Peyer's patch (tissue), 4 donors: ENCODE measurements around the gene GAD1. TPM values are rescaled to one million over a fixed set of nuclear protein-coding genes. Genes with fewer than 3 reads are reported as not detected.

Source experiments
- DNase-seq, 3 donors: peaks; one replicate each; pipeline ENCODE4 v3.0.0-alpha.2; 2017 to 2019
- H3K27ac ChIP-seq, 4 donors: fragments of 200-600 bp; sonication (generic); one replicate each; pipeline ENCODE4 v1.5.1; 2016 to 2019
- H3K27me3 ChIP-seq, 2 donors: fragments of 200-600 bp; sonication (generic); one replicate each; pipeline ENCODE4 v1.5.1; 2019
- H3K36me3 ChIP-seq, 3 donors: fragments of 200-600 bp; sonication (generic); one replicate each; pipeline ENCODE4 v1.5.1; 2016 to 2019
- H3K4me1 ChIP-seq, 4 donors: fragments of 200-600 bp; sonication (generic); one replicate each; pipeline ENCODE4 v1.5.1; 2016 to 2019
- H3K4me3 ChIP-seq, 4 donors: fragments of 200-600 bp; sonication (generic); 1 replicate in 3 of 4; 2 replicates in 1 of 4; pipeline ENCODE4 v1.5.1; 2016 to 2019; ENCODE audit warnings: mild to moderate bottlenecking in 1 of 4
- H3K9me3 ChIP-seq, 4 donors: fragments of 200-600 bp; sonication (generic); one replicate each; pipeline ENCODE4 v1.5.1; 2016 to 2019; ENCODE audit warnings: mild to moderate bottlenecking in 1 of 4
- POLR2A ChIP-seq, 2 donors: fragments of 450-650 bp; IDR thresholded peaks; one replicate each; pipeline ENCODE4 v1.5.1; 2017; ENCODE audit warnings: antibody characterized with exemption in 2 of 2, mild to moderate bottlenecking in 2 of 2, moderate library complexity in 2 of 2
- total RNA-seq, 4 donors: library from RNA; depleted of rRNA; stranded (reverse); fragments of >200 nt; gene quantifications; one replicate each; pipeline ENCODE4 v1.1.0, GENCODE V29; 2016
- TF ChIP-seq, protein P1 (sequence below), 6 experiments: fragments of 450-650 bp in 4 of 6; fragments of 200-600 bp in 2 of 6; sonication (generic) in 1 of 6; IDR thresholded peaks; one replicate each; pipeline ENCODE4 v1.5.1; 2017 to 2019; ENCODE audit warnings: antibody characterized with exemption in 6 of 6, mild to moderate bottlenecking in 3 of 6, moderate library complexity in 1 of 6

Gene GAD1
- total RNA-seq, 4 donors from 2014 or later = not detected

DNA sequence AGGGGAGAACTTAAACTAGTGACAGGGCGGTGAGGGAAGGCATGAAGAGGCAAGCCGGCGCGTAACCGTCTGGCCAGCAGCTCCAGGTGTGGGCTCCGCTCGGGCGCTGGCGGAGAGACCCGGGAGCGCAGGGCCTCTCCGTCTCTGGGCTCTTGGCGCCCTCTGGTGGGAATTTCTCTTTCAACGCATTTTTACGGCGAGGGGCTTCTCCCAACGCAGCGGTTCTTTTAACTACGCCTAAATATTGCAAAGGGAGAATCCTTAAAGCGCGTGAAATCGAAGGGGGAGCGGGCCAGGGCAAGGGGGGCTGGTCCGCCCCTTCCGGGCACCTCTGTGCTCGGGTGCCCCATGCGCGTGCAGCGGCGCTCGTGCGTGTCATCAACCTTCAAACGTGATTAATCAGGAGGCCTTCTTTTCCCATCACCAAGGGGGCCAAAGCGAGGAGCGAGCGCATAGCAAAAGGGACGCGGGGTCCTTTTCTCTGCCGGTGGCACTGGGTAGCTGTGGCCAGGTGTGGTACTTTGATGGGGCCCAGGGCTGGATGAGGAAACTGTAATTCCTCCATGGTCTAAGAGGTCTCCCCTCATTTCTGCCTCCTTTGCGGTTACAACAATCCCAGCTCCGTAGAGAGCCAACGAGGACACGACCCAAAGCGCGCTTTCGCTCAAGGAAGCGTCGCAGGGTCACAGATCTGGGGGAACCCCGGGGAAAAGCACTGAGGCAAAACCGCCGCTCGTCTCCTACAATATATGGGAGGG, 762 bp upstream of the GAD1 start:
- peak overlapping the region; percentile 9 to 52 (median 43) for H3K4me3 ChIP-seq

DNA sequence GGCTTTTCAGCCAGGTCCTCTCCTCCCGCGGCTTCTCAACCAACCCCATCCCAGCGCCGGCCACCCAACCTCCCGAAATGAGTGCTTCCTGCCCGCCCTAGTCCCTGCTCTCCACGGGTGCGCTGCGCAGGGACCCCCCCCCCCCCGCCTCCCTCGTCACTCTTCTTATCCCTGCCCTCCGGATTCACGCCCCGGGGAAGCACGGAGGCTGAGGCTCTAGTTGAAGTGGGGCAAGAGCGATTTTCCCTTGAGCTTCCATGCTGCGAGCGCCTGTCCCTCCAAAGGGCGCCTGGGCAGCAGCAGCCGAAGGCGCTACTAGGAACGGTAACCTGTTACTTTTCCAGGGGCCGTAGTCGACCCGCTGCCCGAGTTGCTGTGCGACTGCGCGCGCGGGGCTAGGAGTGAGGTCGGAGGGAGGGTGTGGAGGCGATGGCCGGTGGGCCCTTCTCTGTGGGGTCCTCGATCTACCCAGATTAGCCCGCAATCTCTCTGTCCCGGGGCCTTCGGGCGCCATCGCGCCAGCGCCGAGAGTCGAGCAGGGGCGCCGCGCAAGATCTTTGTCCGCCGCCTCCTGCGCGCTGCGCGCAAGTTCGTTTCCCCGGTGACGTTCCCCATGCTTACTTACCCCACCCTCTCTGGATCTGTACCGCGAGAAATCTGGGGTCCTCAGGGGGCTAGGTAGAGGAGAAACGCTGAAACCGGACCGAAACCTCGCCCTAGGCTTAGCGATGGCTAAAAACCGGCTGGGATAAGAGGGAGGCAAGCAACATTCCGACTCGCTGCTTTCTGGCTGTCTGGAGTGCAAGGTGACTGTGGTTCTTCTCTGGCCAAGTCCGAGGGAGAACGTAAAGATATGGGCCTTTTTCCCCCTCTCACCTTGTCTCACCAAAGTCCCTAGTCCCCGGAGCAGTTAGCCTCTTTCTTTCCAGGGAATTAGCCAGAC, 677 bp downstream of the GAD1 start:
- DNase-seq = no peak
- H3K36me3 ChIP-seq = no peaks in the 10 kb centered on the region
- peaks cover 13 to 67% (median 32%) of the 10 kb centered on the region in 4 donors for H3K4me1 ChIP-seq
- H3K27ac ChIP-seq = no peak overlapping the region
- peaks cover 0 to 4% (median 0%) of the 10 kb centered on the region in 4 donors for H3K9me3 ChIP-seq
- H3K4me3 ChIP-seq = peak overlapping the region; percentile 9 to 52 (median 43)
- peaks cover 3 to 91% of the 10 kb centered on the region in 2 donors for H3K27me3 ChIP-seq
- TF ChIP-seq, protein P1, sequence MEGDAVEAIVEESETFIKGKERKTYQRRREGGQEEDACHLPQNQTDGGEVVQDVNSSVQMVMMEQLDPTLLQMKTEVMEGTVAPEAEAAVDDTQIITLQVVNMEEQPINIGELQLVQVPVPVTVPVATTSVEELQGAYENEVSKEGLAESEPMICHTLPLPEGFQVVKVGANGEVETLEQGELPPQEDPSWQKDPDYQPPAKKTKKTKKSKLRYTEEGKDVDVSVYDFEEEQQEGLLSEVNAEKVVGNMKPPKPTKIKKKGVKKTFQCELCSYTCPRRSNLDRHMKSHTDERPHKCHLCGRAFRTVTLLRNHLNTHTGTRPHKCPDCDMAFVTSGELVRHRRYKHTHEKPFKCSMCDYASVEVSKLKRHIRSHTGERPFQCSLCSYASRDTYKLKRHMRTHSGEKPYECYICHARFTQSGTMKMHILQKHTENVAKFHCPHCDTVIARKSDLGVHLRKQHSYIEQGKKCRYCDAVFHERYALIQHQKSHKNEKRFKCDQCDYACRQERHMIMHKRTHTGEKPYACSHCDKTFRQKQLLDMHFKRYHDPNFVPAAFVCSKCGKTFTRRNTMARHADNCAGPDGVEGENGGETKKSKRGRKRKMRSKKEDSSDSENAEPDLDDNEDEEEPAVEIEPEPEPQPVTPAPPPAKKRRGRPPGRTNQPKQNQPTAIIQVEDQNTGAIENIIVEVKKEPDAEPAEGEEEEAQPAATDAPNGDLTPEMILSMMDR (IDR thresholded peaks at IDR 0.05) = no peak
- TF ChIP-seq POLR2A (IDR thresholded peaks at IDR 0.05) = no peak

More for the DNA sequence above, 762 bp upstream of the GAD1 start:
- H3K4me1 ChIP-seq = peaks cover 9 to 52% (median 29%) of the 10 kb centered on the region in 4 donors
- peaks cover 3 to 78% of the 10 kb centered on the region in 2 donors for H3K27me3 ChIP-seq
- no peaks in the 10 kb centered on the region for H3K9me3 ChIP-seq
- no peaks in the 10 kb centered on the region for H3K36me3 ChIP-seq
- TF ChIP-seq, protein P1 (IDR thresholded peaks at IDR 0.05) = peak in 5 of 6 experiments; percentile 17 to 81 (median 64)
- TF ChIP-seq POLR2A (IDR thresholded peaks at IDR 0.05) = no peak
- peak; percentile 22 to 71 (median 63) for DNase-seq
- no peak overlapping the region for H3K27ac ChIP-seq

DNA sequence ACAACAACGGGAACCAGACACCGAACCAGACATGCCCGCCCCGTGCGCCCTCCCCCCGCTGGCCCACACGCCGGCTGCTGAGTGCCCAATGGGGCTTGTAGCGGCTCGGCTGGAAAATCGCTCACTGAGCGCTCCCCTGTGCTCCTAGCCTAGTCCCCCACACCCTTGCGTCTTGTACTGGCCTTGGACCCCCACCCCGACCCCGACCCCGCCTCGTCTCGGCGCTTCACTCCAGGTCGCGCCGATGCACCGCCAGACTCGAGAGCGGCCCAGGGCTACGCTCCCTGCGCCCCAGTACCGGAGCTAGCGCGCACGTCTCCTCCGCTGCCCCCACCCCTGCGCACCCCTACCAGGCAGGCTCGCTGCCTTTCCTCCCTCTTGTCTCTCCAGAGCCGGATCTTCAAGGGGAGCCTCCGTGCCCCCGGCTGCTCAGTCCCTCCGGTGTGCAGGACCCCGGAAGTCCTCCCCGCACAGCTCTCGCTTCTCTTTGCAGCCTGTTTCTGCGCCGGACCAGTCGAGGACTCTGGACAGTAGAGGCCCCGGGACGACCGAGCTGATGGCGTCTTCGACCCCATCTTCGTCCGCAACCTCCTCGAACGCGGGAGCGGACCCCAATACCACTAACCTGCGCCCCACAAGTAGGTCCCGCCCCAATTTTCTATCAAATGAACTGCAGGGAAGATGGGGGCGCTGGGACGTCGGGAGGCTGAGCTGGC, 1.5 kb downstream of the GAD1 start:
- no peak overlapping the region for H3K27ac ChIP-seq
- no peaks in the 10 kb centered on the region for H3K36me3 ChIP-seq
- H3K4me3 ChIP-seq = peak overlapping the region in 2 of 4 donors; percentile 48 to 52
- no peak for DNase-seq
- H3K4me1 ChIP-seq = peaks cover 13 to 75% (median 36%) of the 10 kb centered on the region in 4 donors
- peaks cover 0 to 6% (median 0%) of the 10 kb centered on the region in 4 donors for H3K9me3 ChIP-seq
- peaks cover 3 to 96% of the 10 kb centered on the region in 2 donors for H3K27me3 ChIP-seq
- TF ChIP-seq, protein P1 (IDR thresholded peaks at IDR 0.05) = no peak

DNA sequence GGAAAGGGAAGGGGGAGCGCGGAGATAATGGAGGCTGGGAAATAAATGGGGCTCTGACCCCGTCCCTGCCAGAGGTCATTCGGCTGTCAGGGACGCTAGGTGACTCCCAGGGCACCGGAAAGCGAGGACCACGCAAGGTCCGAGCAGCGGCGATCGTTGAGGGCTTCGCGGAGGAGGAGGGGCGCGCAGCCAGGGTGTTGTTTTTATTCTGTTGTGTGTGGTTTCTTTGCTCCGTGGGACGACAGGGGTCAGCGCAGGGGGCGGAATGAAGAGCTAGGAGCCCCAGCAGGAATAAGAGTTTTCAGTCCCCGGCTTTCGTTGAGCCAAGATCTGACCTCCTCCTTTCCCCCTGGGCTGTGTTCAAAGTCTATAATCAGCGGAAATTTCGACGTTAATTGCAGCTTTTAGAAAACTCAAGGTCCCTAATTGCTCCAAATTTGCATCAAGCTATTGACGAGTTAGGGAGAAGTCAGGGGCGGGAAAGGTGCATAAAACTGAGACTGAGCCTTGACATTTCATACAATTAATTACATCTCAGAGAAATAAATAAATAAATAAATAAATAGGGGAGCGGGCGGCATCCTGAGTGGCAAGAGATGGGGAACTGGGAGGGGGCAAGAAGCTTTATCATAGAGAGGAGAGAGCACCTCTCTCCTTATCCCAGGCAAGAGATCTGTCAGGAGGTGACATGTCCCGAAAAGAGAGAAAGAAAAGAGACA, 2.2 kb downstream of the GAD1 start:
- peaks cover 13 to 82% (median 37%) of the 10 kb centered on the region in 4 donors for H3K4me1 ChIP-seq
- TF ChIP-seq, protein P1 (IDR thresholded peaks at IDR 0.05) = no peak
- no peak for TF ChIP-seq POLR2A (IDR thresholded peaks at IDR 0.05)
- no peak overlapping the region for H3K4me3 ChIP-seq
- peaks cover 0 to 96% of the 10 kb centered on the region in 2 donors for H3K27me3 ChIP-seq
- DNase-seq = no peak
- H3K27ac ChIP-seq = no peak overlapping the region
- H3K36me3 ChIP-seq = no peaks in the 10 kb centered on the region
- peaks cover 0 to 6% (median 0%) of the 10 kb centered on the region in 4 donors for H3K9me3 ChIP-seq
